Esophagus mucosa (tissue), 1 donor: ENCODE results near the gene SDK1. TPM values are rescaled to one million over a fixed set of nuclear protein-coding genes. Genes with fewer than 3 reads are reported as not detected.
"Not testable (repeated sequence)": the region's sequence is repeated elsewhere in the genome, so short reads cannot be mapped to it uniquely, and the experiment has no call there.

Experiments used
- ATAC-seq: fragments of 200-7000 bp; cut with Tn5 transposase; one replicate; pipeline ENCODE4 v1.9.1; 2020
- total RNA-seq: library from RNA; stranded (reverse); gene quantifications from one replicate; pipeline ENCODE4 v1.2.4, GENCODE V29; 2023
- donor health status: DM: yes; HTN: yes; CAD: no.

SDK1 gene
- total RNA-seq, 1 donor from 2014 or later = 1.0 TPM

- ATAC-seq = no peak
Observed at GRCh38 chr7:4237296-4238235, 936.5 kb downstream of the SDK1 start.

GRCh38 chr7:4238861-4239260, 937.8 kb downstream of the SDK1 start:
- ATAC-seq = no peak

GRCh38 chr7:4240042-4240441, 939.0 kb downstream of the SDK1 start:
- ATAC-seq = no peak

- ATAC-seq = no peak
Observed at GRCh38 chr7:4240520-4241303, 939.7 kb downstream of the SDK1 start.

- ATAC-seq = no peak
Observed at GRCh38 chr7:4241304-4241612, 940.2 kb downstream of the SDK1 start.

GRCh38 chr7:4241791-4242190, 940.7 kb downstream of the SDK1 start:
- no peak for ATAC-seq

- no peak for ATAC-seq
Observed at GRCh38 chr7:4242706-4243105, 941.7 kb downstream of the SDK1 start.

- ATAC-seq = no peak
Observed at GRCh38 chr7:4244041-4244440, 943.0 kb downstream of the SDK1 start.

- ATAC-seq = no peak
Observed at GRCh38 chr7:4244635-4245034, 943.6 kb downstream of the SDK1 start.

GRCh38 chr7:4245135-4245865, 944.2 kb downstream of the SDK1 start:
- ATAC-seq = no peak

- no peak for ATAC-seq
Observed at GRCh38 chr7:4245866-4246470, 944.9 kb downstream of the SDK1 start.

- no peak for ATAC-seq
Observed at GRCh38 chr7:4246536-4246935, 945.5 kb downstream of the SDK1 start.

- ATAC-seq = no peak
Observed at GRCh38 chr7:4247106-4247876, 946.2 kb downstream of the SDK1 start.

- ATAC-seq = no peak
Observed at GRCh38 chr7:4248295-4248694, 947.2 kb downstream of the SDK1 start.

- ATAC-seq = no peak
Observed at GRCh38 chr7:4249241-4249640, 948.2 kb downstream of the SDK1 start.

- no peak for ATAC-seq
Observed at GRCh38 chr7:4255336-4255735, 954.3 kb downstream of the SDK1 start.

- ATAC-seq = no peak
Observed at GRCh38 chr7:4256286-4256685, 955.2 kb downstream of the SDK1 start.

GRCh38 chr7:4257146-4258111, 956.4 kb downstream of the SDK1 start:
- ATAC-seq = no peak

GRCh38 chr7:4260116-4260515, 959.1 kb downstream of the SDK1 start:
- ATAC-seq = not testable (repeated sequence)

GRCh38 chr7:4260867-4261600, 960.0 kb downstream of the SDK1 start:
- no peak for ATAC-seq
